K562 (cell line): ENCODE measurements around the gene HELZ. TPM values are rescaled to one million over a fixed set of nuclear protein-coding genes. Genes with fewer than 3 reads are reported as not detected.

ENCODE experiments used
- ATAC-seq: fragments of 200-7000 bp; cut with Tn5 transposase; 3 replicates; pipeline ENCODE4 v1.9.1; 2020; ENCODE audit warnings: moderate library complexity
- BruUV-seq: library from RNA; stranded (reverse); fragments of 400-500 nt; replicated peaks from 2 replicates; lab custom pipeline; 2021; lab: Mats Ljungman, UMichigan
- CTCF ChIA-PET: fragments of 300-600 bp; formaldehyde crosslinking; extraction: SDS; loops from one replicate; lab custom pipeline; 2021; ENCODE audit warnings: low intra/inter-chr PET ratio; lab: Yijun Ruan, JAX
- POLR2A ChIA-PET: fragments of 300-600, 350-650 bp; sonication (Branson Sonifier 250); formaldehyde crosslinking; extraction: SDS; loops from one replicate; lab custom pipeline; 2021; ENCODE audit warnings: antibody characterized with exemption, inconsistent platforms; lab: Yijun Ruan, JAX
- DNase-seq, 4 experiments: peaks; one replicate each; pipeline versions ENCODE4 v3.0.0 to v3.0.0-alpha.2; 2011 to 2018; ENCODE audit warnings: low spot score in 3 of 4, mixed read lengths in 3 of 4; ENCODE audit errors: extremely low read depth in 1 of 4
- FAIRE-seq: peaks from 2 replicates; lab custom pipeline; 2011; peaks lifted over from hg19 to GRCh38; lab: Jason Lieb, UNC
- H2AFZ ChIP-seq: 2 replicates; pipeline ENCODE4 v1.6.0; 2011; ENCODE audit warnings: low read depth, low read length, control low read depth, inconsistent platforms
- H3K27ac ChIP-seq: fragments of 200-600 bp; 3 replicates; pipeline ENCODE4 v1.8.0; 2011; ENCODE audit warnings: low read depth, mild to moderate bottlenecking, control low read depth, inconsistent platforms, low read length, moderate library complexity, mixed read lengths; ENCODE audit errors: extremely low read depth
- H3K27me3 ChIP-seq, 2 experiments: fragments of 300-600 bp in 1 of 2; 2 replicates in 1 of 2; 3 replicates in 1 of 2; pipeline versions ENCODE4 v1.6.0 to v1.8.0; 2011; ENCODE audit warnings: inconsistent platforms in 2 of 2, low read length in 2 of 2, mild to moderate bottlenecking in 1 of 2, mixed read lengths in 1 of 2, moderate library complexity in 1 of 2; ENCODE audit not compliant: control insufficient read depth in 2 of 2, insufficient read depth in 2 of 2
- H3K36me3 ChIP-seq: fragments of 300-600 bp; 3 replicates; pipeline ENCODE4 v1.8.0; 2011; ENCODE audit warnings: mild to moderate bottlenecking, low read length, inconsistent platforms; ENCODE audit not compliant: control insufficient read depth, insufficient read depth
- H3K4me1 ChIP-seq, 2 experiments: fragments of 200-600 bp in 1 of 2; replicated peaks in 1 of 2; 2 replicates in 1 of 2; 3 replicates in 1 of 2; pipeline versions ENCODE4 v1.5.1 to v1.8.0; 2011; ENCODE audit warnings: inconsistent platforms in 2 of 2, low read length in 2 of 2, mild to moderate bottlenecking in 1 of 2, mixed read lengths in 1 of 2, moderate library complexity in 1 of 2; ENCODE audit not compliant: control insufficient read depth in 2 of 2, insufficient read depth in 2 of 2
- H3K4me2 ChIP-seq: 2 replicates; pipeline ENCODE4 v1.6.1; 2011; ENCODE audit warnings: low read length, control low read depth, inconsistent platforms, mixed read lengths; ENCODE audit not compliant: insufficient read depth
- H3K4me3 ChIP-seq: fragments of 200-600 bp; sonication (generic), shearing (Covaris generic); 2 replicates; pipeline ENCODE4 v1.5.1; 2016; ENCODE audit warnings: control low read depth, inconsistent platforms
- H3K79me2 ChIP-seq: fragments of 200-600 bp; 3 replicates; pipeline ENCODE4 v1.8.0; 2011; ENCODE audit warnings: low read length, inconsistent platforms; ENCODE audit not compliant: control insufficient read depth, insufficient read depth
- H3K9ac ChIP-seq, 2 experiments: 2 replicates each; pipeline versions ENCODE4 v1.6.0 to v1.6.1; 2011; ENCODE audit warnings: low read depth in 2 of 2, low read length in 2 of 2, control low read depth in 1 of 2, inconsistent platforms in 1 of 2, mild to moderate bottlenecking in 1 of 2, mixed read lengths in 1 of 2; ENCODE audit not compliant: insufficient read depth in 1 of 2
- H3K9me1 ChIP-seq: one replicate; pipeline ENCODE4 v1.6.0; 2011; ENCODE audit warnings: inconsistent platforms, mild to moderate bottlenecking, low read length, moderate library complexity; ENCODE audit not compliant: control insufficient read depth, insufficient read depth
- H3K9me3 ChIP-seq: replicated peaks from 2 replicates; pipeline ENCODE4 v1.5.1; 2011; ENCODE audit warnings: low read depth, low read length, inconsistent platforms; ENCODE audit not compliant: control insufficient read depth, insufficient read depth
- H4K20me1 ChIP-seq: replicated peaks from 2 replicates; pipeline ENCODE4 v1.6.1; 2011; ENCODE audit warnings: low read length, inconsistent platforms, mixed read lengths; ENCODE audit not compliant: control insufficient read depth, insufficient read depth
- DACH1 ChIP-seq: fragments of 450-650 bp; IDR thresholded peaks from 2 replicates; pipeline ENCODE4 v1.6.1; 2018; ENCODE audit not compliant: partially characterized antibody
- FOXJ3 ChIP-seq: sonication (generic); formaldehyde crosslinking; IDR thresholded peaks from 2 replicates; pipeline ENCODE4 v1.4.0; 2020; ENCODE audit warnings: mild to moderate bottlenecking, missing genetic modification reagents
- RUNX1 ChIP-seq: sonication (generic); IDR thresholded peaks from 2 replicates; pipeline ENCODE4 v1.6.1; 2016; ENCODE audit warnings: antibody characterized with exemption, low read depth
- TAL1 ChIP-seq: fragments of 450-650 bp; IDR thresholded peaks from 2 replicates; pipeline ENCODE4 v1.6.1; 2016; ENCODE audit warnings: mild to moderate bottlenecking
- ZBTB2 ChIP-seq: fragments of 450-650 bp; IDR thresholded peaks from 2 replicates; pipeline ENCODE4 v1.6.1; 2016; ENCODE audit warnings: antibody characterized with exemption
- ZNF644 ChIP-seq: fragments of 200-800 bp; sonication (Bioruptor generic); IDR thresholded peaks from 2 replicates; pipeline ENCODE4 v1.6.1; 2016; ENCODE audit warnings: low read depth, missing genetic modification characterization, missing compliant biosample characterization
- WGBS: fragments of 100-300 bp; shearing (Covaris generic); methylation state at CpG from one replicate; pipeline ENCODE4 v1.1.6; 2016; ENCODE audit warnings: low coverage, mixed read lengths; ENCODE audit not compliant: insufficient coverage; ENCODE audit errors: missing lambda C conversion rate; 5-methylcytosine and 5-hydroxymethylcytosine counted together
- in situ Hi-C: fragments of 300-500 bp; cut with MboI; formaldehyde crosslinking; loops from 4 replicates; pipeline ENCODE4 v1.15.0; 2018; ENCODE audit warnings: inconsistent platforms, mixed read lengths
- intact Hi-C: fragments of 100-400 bp; cut with micrococcal nuclease; formaldehyde crosslinking; loops from 2 replicates; pipeline ENCODE4 v1.14.2; 2022
- polyA plus RNA-seq, 8 experiments: library from polyadenylated mRNA; depleted of rRNA in 4 of 8; stranded (reverse) in 5 of 8; unstranded in 3 of 8; fragments of >200 nt; fragmentation: Nextera tagmentation in 2 of 8; fragmentation: Illumina TruSeq in 1 of 8; extraction: Ambion mirVana in 2 of 8; extraction: Trizol in 1 of 8; gene quantifications; 2 replicates each; pipeline versions ENCODE4 v1.2.1 to v1.2.3, GENCODE V29; 2011 to 2014; ENCODE audit warnings: inconsistent platforms in 1 of 8, missing spikeins in 1 of 8
- total RNA-seq, 7 experiments: library from RNA; depleted of rRNA in 6 of 7; stranded (reverse); fragments of >200 nt in 6 of 7; fragmentation: Illumina TruSeq in 2 of 7; extraction: Trizol in 2 of 7; gene quantifications; 2 replicates each; pipeline versions ENCODE4 v1.2.1 to v1.2.3, GENCODE V29; 2011 to 2021; ENCODE audit warnings: low replicate concordance in 1 of 7

The HELZ gene
- total and polyA plus RNA-seq, 9 of the 15 experiments (the other 6 are each of a cell fraction or from before 2014, with no cell fraction given) = 5.2 to 39.8 (median 17.3) TPM

- DNase-seq (no peak), FAIRE-seq (no peak), ATAC-seq (no peak)
- H3K36me3 ChIP-seq = peaks cover 34% of the 10 kb centered on the region
- H3K4me2 ChIP-seq = no peak overlapping the region
- no peaks in the 10 kb centered on the region for H3K9me1 ChIP-seq
- WGBS = 94% methylated on average over 11 of the region's 11 CpGs
- no peaks in the 10 kb centered on the region for H3K27me3 ChIP-seq
- no peak overlapping the region for H2AFZ ChIP-seq
- BruUV-seq = no TSS peak
- in situ Hi-C loops (no loop called here), intact Hi-C loops (no loop called here)
- CTCF ChIA-PET = no interaction called here
- no peak overlapping the region for H3K4me3 ChIP-seq
- H3K79me2 ChIP-seq = no peaks in the 10 kb centered on the region
- H3K9ac ChIP-seq = no peak overlapping the region
- H3K9me3 ChIP-seq = no peaks in the 10 kb centered on the region
- no peak overlapping the region for H3K27ac ChIP-seq
- H4K20me1 ChIP-seq = no peaks in the 10 kb centered on the region
- no peak for TF ChIP-seq ZNF644 (tag)
- TF ChIP-seq TAL1 = no peak
- no peak for TF ChIP-seq RUNX1
- TF ChIP-seq ZBTB2 = no peak
- TF ChIP-seq FOXJ3 (CRISPR knock-in tag) = no peak
- TF ChIP-seq DACH1 = no peak
- no peaks in the 10 kb centered on the region for H3K4me1 ChIP-seq
- POLR2A ChIA-PET = interaction anchor here (0.6 to 1.7 kb wide), 4 partner anchors 9 to 20 kb away, joined by 3 to 4 read pairs (median 3); no protein-coding TSS in a partner anchor
These were observed 166.7 kb downstream of the HELZ start for GRCh38 chr17:67078292-67078691.
